Activated CD4-positive, alpha-beta T cell treated with anti-CD3 and anti-CD28 coated beads for 24 hours (primary cell): Measurements from ENCODE around the gene KCNK15.

Experiments
- DNase-seq, 2 donors: peaks; one replicate each; pipeline ENCODE4 v3.0.0-alpha.2; 2020; ENCODE audit warnings: low read depth in 2 of 2

The KCNK15 gene

GRCh38 chr20:44715499-44716308 lies 30.0 kb upstream of the KCNK15 start:
- DNase-seq = no peak

GRCh38 chr20:44716309-44717106 lies 29.2 kb upstream of the KCNK15 start:
- DNase-seq = no peak

GRCh38 chr20:44717986-44718385 lies 27.7 kb upstream of the KCNK15 start:
- DNase-seq = no peak

- DNase-seq = no peak
Measured at GRCh38 chr20:44719841-44720240, 25.8 kb upstream of the KCNK15 start.

GRCh38 chr20:44720621-44720996 lies 25.1 kb upstream of the KCNK15 start:
- no peak for DNase-seq

- no peak for DNase-seq
Measured at GRCh38 chr20:44720997-44721784, 24.5 kb upstream of the KCNK15 start.

GRCh38 chr20:44721785-44722054 lies 23.9 kb upstream of the KCNK15 start:
- DNase-seq = no peak

- no peak for DNase-seq
Measured at GRCh38 chr20:44722990-44723389, 22.7 kb upstream of the KCNK15 start.

- no peak for DNase-seq
Measured at GRCh38 chr20:44723391-44723790, 22.3 kb upstream of the KCNK15 start.

GRCh38 chr20:44723798-44724362 lies 21.8 kb upstream of the KCNK15 start:
- no peak for DNase-seq

GRCh38 chr20:44724423-44725091 lies 21.1 kb upstream of the KCNK15 start:
- DNase-seq = no peak

GRCh38 chr20:44725837-44726236 lies 19.8 kb upstream of the KCNK15 start:
- no peak for DNase-seq

GRCh38 chr20:44727039-44727438 lies 18.6 kb upstream of the KCNK15 start:
- DNase-seq = no peak

- DNase-seq = no peak
Measured at GRCh38 chr20:44727651-44728050, 18.0 kb upstream of the KCNK15 start.

- DNase-seq = no peak
Measured at GRCh38 chr20:44728801-44729443, 16.7 kb upstream of the KCNK15 start.

GRCh38 chr20:44730441-44730840 lies 15.2 kb upstream of the KCNK15 start:
- DNase-seq = no peak

- DNase-seq = no peak
Measured at GRCh38 chr20:44731657-44732056, 14.0 kb upstream of the KCNK15 start.

GRCh38 chr20:44732327-44732726 lies 13.3 kb upstream of the KCNK15 start:
- DNase-seq = no peak

GRCh38 chr20:44733341-44734069 lies 12.2 kb upstream of the KCNK15 start:
- peak; percentile 20 to 44 for DNase-seq

GRCh38 chr20:44734938-44735337 lies 10.7 kb upstream of the KCNK15 start:
- no peak for DNase-seq

- no peak for DNase-seq
Measured at GRCh38 chr20:44735816-44736169, 9.9 kb upstream of the KCNK15 start.
